NB4 (cell line): ENCODE data around the gene TAGLN3.

Source experiments
- DNase-seq: peaks from one replicate; pipeline ENCODE4 v3.0.0; 2010; ENCODE audit warnings: low read depth
- H3K4me3 ChIP-seq: one replicate; pipeline ENCODE4 v1.5.1; 2011; ENCODE audit warnings: mild to moderate bottlenecking, low read depth, low read length, moderate library complexity
- MYC ChIP-seq: IDR thresholded peaks from 2 replicates; pipeline ENCODE4 v1.6.1; 2011; ENCODE audit warnings: low read depth, low read length
- POLR2A ChIP-seq: IDR thresholded peaks from 2 replicates; pipeline ENCODE4 v1.6.1; 2011; ENCODE audit warnings: mild to moderate bottlenecking; ENCODE audit not compliant: insufficient read length; ENCODE audit errors: extremely low read depth
- TF ChIP-seq, protein P1 (sequence below): IDR thresholded peaks from 2 replicates; pipeline ENCODE4 v1.6.1; 2011; ENCODE audit warnings: low read depth, low read length
- TF ChIP-seq, protein P2 (sequence below): IDR thresholded peaks from one replicate; pipeline ENCODE4 v1.5.1; 2012; ENCODE audit warnings: low read depth, low read length

Gene TAGLN3

DNA sequence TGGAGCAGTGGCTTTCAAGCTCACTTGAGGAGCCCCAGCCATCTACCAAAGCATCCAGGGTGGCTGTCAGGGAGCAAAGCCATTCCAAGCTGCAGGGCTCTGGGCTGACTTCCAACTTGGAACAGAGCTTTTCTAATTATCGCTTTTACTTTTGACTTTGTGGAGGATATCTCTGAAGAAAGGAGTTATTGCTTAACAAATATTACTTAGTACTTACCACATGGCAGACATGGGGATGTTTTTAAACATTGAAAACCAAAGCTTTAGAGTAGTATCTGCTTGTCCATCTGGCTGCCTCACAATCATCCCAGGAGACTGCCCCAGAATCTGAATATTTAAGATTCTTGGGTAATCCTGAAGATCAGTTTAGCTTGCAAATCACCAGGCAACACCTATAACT, 8.9 kb downstream of the TAGLN3 start:
- no peak overlapping the region for H3K4me3 ChIP-seq
- TF ChIP-seq MYC (no peak), POLR2A (no peak)
- TF ChIP-seq, protein P1, sequence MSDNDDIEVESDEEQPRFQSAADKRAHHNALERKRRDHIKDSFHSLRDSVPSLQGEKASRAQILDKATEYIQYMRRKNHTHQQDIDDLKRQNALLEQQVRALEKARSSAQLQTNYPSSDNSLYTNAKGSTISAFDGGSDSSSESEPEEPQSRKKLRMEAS = no peak
- TF ChIP-seq, protein P2, sequence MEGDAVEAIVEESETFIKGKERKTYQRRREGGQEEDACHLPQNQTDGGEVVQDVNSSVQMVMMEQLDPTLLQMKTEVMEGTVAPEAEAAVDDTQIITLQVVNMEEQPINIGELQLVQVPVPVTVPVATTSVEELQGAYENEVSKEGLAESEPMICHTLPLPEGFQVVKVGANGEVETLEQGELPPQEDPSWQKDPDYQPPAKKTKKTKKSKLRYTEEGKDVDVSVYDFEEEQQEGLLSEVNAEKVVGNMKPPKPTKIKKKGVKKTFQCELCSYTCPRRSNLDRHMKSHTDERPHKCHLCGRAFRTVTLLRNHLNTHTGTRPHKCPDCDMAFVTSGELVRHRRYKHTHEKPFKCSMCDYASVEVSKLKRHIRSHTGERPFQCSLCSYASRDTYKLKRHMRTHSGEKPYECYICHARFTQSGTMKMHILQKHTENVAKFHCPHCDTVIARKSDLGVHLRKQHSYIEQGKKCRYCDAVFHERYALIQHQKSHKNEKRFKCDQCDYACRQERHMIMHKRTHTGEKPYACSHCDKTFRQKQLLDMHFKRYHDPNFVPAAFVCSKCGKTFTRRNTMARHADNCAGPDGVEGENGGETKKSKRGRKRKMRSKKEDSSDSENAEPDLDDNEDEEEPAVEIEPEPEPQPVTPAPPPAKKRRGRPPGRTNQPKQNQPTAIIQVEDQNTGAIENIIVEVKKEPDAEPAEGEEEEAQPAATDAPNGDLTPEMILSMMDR = no peak
- no peak for DNase-seq

DNA sequence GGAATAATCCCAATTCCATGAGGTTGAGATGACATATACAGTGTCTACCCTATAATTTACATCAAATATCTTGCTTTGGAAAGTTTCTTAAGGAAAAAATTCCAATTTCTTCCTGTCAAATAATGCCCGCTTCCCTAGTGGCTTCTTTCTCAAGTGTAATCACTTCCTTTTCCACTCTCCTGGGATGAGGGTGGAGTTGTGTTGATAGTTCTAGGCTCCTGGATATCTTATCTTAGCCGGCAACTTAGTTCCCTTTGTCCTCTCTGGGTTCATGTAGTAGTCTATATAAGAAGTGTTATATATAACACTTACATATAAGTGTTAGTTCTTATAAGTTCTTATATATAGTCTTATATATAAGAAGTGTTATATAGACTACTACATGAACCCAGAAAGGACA, 10.9 kb downstream of the TAGLN3 start:
- DNase-seq = no peak
- no peak overlapping the region for H3K4me3 ChIP-seq
- TF ChIP-seq, protein P2 = no peak
- no peak for TF ChIP-seq POLR2A

DNA sequence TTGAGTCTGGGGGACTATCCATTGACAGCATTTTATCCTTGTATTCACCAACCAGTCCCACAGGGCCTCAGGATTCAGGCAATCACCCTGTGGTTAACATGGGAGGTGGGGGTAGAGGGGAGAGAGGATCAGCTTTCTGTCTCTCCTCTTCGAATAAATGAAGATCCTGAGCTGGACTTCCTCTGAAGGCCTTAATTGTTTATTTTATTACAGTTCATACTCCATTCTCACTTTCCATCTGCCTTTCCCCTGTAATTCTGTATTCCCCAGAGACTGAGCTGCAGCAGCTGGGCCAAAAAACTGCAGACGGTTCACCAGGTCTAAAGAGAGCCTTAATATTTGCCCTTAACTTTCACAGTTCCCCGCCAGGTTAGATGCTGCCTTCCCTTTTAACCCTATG, 11.9 kb downstream of the TAGLN3 start:
- no peak for DNase-seq

DNA sequence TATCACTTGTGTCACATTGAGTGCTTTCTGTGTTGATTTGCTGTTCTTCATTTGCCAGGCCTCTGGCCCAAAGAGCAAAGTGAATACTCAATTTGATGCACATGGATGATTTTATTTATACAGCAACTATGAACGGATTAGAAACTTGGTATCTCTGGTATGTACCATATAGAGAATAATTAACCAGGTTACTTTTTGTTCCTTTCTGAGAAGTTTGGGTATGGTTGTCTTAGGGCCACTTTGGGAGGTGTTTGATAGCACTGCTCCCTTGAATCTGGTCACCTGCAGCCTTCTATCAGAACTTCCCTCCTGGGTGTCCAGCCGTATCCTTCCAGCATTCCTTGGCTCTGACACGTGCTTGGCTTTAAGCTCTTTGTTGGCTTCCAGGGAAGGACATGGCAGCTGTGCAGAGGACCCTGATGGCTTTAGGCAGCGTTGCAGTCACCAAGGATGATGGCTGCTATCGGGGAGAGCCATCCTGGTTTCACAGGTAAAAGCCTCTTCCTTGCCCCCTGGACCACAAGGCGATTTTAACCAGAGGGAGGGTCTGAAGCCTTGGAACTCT, 12.7 kb downstream of the TAGLN3 start:
- DNase-seq = no peak
- TF ChIP-seq MYC (no peak), POLR2A (no peak)
- TF ChIP-seq, protein P2 = no peak
- TF ChIP-seq, protein P1 = no peak
- H3K4me3 ChIP-seq = no peak overlapping the region

More for the DNA sequence above, 11.9 kb downstream of the TAGLN3 start:
- no peak overlapping the region for H3K4me3 ChIP-seq
- TF ChIP-seq, protein P1 = no peak
- no peak for TF ChIP-seq MYC
- no peak for TF ChIP-seq POLR2A
- TF ChIP-seq, protein P2 = no peak

DNA sequence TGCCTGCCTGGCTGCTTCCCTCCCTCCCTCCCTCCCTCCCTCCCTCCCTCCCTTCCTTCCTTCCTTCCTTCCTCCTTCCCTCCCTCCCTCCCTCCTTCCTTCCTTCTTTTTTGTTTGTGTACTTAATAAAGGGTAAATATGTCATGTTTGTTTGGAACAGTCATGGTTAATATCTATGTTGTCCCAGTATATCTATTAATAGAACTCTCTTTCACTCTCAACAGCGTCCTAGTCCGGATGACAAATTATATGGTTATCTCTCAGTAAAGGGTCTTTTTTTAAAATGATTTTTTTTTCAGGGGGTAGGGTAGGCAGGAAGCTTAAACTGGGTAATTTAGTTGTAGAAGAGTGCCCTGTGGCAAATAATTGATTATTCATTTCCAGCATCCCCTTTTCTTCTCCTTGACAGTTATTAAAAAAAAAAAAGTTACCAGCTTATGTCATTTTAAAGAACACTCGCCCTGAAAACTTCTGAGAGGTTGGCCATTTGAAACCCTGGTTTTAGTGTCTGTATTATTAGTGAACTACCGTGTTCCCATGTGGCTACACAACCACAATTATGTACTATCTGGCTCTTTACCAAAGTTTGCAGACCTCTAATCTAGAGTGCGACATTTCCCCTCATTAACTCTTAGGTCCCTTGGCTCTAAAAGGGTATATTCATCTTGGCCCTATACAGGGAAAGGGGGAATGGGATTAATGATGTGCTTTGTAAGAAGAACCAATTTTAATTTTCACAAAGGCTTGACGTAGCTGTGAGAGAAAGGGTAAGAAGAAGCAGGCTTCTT, 13.7 kb downstream of the TAGLN3 start:
- no peak overlapping the region for H3K4me3 ChIP-seq
- TF ChIP-seq, protein P2 = no peak
- TF ChIP-seq POLR2A (no peak), MYC (no peak)
- TF ChIP-seq, protein P1 = no peak
- DNase-seq = no peak
